NCI-H2196 (cell line): ENCODE measurements around the gene NDUFC2.
A peak's percentile ranks its signal among the peaks of the same experiment; 100 is the strongest.
"Not testable (repeated sequence)": the region's sequence is repeated elsewhere in the genome, so short reads cannot be mapped to it uniquely, and the experiment has no call there.

Source experiments
- DNase-seq: peaks from one replicate; lab custom pipeline; 2025; ENCODE audit not compliant: unreplicated experiment; lab: John Stamatoyannopoulos, UW

The NDUFC2 gene

DNA sequence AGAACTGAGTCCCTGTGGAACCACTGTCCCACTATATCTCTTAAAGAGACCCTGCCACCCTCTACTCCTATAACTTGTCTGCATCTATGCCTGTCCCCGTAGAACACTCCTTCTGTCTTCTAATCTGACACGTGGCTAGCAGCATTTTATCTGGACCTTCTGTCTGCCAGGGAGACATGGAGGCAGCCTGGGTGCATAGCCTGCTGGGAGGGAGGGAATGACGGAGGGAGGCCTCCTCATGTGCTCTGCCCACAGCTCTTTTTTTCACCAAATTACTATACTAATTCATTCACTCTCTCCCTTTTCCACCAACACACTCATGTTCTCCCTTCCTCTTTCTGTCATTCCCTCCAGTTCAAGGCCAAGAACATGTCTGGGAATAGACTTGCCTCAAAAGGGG is 23.6 kb downstream of the NDUFC2 start:
- no peak for DNase-seq

- no peak for DNase-seq
Measured at GRCh38 chr11:78054971-78055370, 24.7 kb downstream of the NDUFC2 start.

DNA sequence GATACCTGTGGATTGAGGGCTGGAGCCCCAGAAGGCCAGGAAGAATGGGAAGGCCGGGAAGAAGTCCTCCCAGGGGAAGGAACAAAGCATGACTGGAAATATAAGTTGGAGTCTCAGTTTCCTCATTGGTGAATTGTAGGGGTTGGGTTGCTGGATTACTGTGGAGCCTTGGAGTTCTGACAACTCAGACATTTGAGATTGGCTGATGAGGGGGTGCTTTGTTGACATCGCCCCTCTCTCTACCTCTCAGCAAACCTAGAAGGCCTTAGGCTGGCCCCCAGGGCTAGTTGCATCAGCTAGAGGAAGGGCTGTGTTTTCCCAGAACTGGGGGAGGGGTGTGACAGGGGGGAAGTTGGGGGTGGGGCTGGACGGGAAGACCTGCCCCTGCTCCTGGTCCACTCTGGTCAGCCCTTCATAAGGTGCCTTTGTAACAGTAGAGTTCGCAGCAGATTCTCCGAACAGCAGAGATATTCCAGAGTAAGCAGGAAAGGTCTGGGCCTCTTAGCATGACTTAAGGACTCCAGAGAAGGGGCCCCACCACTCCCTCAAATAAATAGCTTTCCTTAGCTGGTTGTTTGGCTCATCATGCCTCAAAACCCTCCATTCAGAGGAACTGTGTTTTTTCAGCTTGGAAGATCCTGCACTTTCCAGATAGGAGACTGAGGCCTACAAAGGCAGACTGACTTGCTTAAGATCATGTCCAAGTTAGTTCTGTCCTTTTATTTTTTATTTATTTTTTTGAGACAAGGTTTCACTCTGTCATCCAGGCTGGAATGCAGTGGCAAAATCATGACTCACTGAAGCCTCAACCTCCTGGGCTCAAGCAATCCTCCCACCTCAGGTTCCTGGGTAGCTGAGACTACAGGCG is 28.5 kb downstream of the NDUFC2 start:
- no peak for DNase-seq

DNA sequence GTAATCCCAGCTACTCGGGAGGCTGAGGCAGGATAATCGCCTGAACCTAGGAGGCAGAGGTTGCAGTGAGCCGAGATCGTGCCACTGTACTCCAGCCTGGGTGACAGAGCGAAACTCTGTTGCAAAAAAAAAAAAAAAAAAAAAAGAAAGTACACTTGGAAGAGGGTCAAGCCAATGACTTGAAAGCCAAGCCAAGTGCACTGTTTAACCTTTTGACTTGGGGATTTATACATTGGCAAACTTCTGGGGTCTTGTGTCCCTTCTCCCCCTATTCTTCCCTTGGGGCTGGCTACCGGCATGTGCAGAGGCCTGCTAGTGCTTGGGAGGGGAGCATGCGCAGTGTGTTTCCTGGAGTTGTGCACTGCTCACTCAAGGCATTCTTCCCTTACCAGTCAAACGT is 30.3 kb downstream of the NDUFC2 start:
- DNase-seq, result no peak

- DNase-seq, result no peak
Measured at GRCh38 chr11:78048561-78048960, 31.1 kb downstream of the NDUFC2 start.

GRCh38 chr11:78046486-78046854 is 33.2 kb downstream of the NDUFC2 start:
- no peak for DNase-seq

DNA sequence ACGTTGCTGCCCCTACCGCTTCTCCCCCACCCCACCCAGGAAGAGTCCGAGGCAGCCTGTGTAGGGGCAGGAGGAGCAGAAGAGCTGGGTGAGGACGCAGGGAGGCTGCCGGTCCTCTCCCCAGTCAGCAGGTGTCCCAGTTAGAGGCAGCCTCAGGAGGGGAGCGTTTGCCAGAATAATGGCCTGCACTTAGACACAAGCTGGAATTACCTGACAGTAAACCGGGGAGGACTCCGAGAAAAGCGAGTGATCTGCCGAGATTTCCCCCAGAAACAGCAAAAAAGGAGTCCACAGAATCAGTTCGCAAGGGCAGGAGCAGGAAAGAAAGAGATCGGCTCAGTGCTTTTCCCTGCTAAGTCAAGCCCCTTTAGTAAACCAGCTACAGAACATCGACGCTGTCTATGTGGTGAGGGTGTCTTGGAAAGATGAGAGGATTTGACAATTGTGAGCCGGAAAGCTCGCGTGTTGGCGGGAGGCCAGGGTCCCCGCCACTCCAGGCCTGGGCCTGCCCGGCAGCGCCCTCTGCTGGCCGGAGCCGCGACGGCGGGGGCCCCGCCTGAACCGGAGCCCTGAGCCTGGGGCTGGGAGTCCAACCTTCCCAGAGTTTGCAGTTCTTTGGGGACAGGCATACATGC is 33.7 kb downstream of the NDUFC2 start:
- peak; percentile 86 for DNase-seq

- no peak for DNase-seq
Measured at GRCh38 chr11:78044706-78045105, 35.0 kb downstream of the NDUFC2 start.

- DNase-seq, result no peak
Measured at GRCh38 chr11:78041843-78042440, 37.7 kb downstream of the NDUFC2 start.

- DNase-seq, result not testable (repeated sequence)
Measured at GRCh38 chr11:78041380-78041719, 38.3 kb downstream of the NDUFC2 start.

- no peak for DNase-seq
Measured at GRCh38 chr11:78040691-78041379, 38.8 kb downstream of the NDUFC2 start.

DNA sequence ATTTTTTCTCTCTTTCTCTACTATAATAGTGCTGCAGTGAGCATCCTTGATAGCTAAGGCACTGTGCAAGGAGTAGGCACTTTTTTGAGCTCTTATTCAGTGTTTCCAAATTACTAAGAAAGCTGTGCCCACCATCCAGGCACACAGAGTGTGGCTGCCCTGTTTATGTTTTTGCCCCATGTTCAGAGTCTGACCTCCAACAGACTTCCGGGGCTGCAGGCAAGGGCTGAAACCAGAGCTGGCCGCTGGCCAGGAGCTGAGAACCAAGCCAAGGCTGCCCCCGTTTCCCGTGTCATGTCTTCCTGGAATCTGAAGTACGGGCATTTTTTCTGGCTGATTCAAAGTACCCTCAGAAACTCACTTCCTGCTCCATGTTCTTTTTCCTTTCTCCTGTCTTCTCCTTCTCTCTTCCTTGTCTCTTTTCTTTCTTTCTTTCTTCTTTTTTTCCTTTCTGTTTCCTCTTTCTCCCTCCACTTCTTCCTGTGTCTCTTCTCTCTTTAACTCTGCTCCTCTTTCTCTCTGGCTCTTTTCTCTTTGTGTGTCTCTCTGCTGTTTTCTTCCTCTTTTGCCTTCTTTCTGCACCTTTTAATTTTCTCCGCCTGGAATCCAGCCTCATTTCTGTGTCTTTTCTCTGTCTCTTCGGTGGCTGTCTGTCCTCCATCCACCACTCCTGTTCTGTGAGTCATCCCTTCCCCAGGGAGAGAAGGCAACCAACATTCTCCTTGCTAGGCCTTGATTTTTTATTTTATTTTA is 39.6 kb downstream of the NDUFC2 start:
- peak; percentile 58 for DNase-seq

- DNase-seq, result no peak
Measured at GRCh38 chr11:78039391-78039918, 40.2 kb downstream of the NDUFC2 start.

DNA sequence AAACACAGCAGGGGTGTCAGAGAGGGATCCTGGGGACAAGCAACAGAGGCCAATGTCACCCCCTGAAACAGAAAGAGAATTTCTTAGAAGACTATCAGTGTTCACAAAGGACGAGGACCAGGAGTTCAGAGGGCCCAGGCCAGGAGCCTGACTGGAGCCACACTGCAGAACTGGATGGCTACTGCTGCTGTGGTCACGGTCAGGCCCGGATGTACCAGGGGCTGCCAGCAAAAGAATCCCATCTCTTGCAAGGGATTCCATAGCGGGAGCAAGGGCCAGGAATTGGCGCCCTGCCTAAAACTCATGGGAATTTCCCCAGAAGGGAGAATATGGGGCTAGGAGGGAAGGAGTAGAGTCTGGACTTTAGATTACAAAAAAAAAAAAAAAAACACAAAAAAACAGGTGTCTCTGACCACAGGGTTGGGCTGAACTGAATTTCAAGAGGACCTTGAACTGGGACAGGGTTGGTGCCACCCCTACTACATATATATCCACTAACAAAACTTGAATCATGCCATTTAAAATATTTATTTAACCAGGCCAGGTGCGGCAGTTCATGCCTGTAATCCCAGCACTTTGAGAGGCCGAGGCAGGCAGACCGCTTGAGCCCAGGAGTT is 40.9 kb downstream of the NDUFC2 start:
- no peak for DNase-seq

DNA sequence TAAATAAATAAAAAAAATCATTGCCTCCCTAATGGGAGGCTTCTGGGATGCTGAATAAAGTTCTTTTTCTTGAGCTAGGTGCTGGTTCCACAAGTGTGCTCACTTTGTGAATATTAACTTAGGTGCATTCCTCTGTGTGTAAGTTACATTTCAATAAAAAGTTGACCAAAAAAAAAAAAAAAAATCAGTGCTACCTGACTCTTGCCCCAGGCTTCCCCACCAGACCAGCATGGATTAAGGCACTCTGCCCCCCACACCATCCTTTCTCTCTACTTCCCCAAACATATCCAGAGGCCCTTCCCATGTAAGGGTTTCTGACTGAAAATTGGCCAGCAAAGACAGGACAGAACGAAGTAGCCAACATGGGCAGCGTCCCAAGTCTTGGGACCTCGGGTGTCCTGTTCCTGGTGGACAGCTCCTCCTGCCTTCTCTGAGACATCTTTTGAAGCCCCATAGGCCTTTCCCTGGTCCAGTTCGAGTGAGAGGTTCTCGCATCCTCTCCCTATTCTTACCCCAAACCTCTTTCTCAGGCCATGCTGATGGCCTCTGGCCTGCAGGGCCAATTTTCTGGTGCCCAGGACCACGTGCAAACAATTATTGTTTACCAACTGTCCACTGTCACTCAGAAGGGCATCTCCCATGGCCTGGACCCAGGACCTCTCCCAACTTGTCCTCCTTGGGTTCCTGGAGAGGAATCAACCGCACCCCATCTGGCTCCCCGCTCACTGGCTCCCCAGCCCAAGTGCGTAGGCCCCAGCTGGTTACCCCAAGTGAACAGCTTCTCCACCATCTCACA is 41.6 kb downstream of the NDUFC2 start:
- DNase-seq, result no peak

- DNase-seq, result no peak
Measured at GRCh38 chr11:78037056-78037455, 42.6 kb downstream of the NDUFC2 start.

DNA sequence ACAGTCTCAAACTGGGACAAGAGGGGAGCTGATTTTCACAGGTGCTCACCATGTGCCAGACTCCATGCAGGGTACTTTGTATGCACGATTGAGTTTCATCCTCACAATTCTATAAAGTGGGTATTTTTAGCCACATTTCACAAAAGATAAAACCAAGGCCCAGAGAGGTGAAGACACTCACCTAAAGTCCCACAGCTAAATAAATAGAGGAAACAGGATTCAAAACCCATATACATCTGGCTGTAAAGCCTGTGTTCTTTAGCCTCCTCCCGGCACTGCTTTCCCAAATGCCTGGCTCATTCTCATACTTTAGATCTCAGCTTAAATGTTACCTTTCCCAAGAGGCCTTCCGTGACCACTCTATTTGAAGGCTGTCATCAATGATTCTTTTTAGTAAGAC is 43.3 kb downstream of the NDUFC2 start:
- DNase-seq, result no peak

- DNase-seq, result no peak
Measured at GRCh38 chr11:78034623-78035022, 45.0 kb downstream of the NDUFC2 start.

DNA sequence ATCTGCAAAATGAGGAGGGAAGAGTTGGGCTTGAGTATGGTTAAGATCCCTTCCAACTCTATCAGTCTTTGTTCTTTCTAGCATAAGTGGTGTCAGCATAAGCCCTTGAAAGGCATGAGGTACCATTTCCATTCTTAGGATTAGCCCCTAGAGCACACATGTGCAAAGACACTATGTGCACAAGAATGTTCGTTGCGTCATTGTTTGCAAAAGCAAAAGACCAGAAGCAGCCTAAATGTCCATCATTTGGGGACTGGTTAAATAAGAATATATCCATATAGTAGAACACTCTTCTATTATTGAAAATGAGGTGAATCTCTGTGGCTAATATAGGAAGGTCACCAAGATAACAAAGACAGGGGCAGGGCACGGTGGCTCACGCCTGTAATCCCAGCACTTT is 46.6 kb downstream of the NDUFC2 start:
- DNase-seq, result no peak

- DNase-seq, result peak; percentile 55
Measured at GRCh38 chr11:78032090-78032489, 47.6 kb downstream of the NDUFC2 start.
